D721Med (cell line): ENCODE results near the gene C18orf32.
"Not testable (repeated sequence)": the region's sequence is repeated elsewhere in the genome, so short reads cannot be mapped to it uniquely, and the experiment has no call there.

Experiments
- DNase-seq: peaks from one replicate; pipeline ENCODE4 v3.0.0; 2011; ENCODE audit warnings: low spot score; ENCODE audit not compliant: insufficient read length
- FAIRE-seq: peaks from 2 replicates; lab custom pipeline; 2011; peaks lifted over from hg19 to GRCh38; lab: Jason Lieb, UNC
- TF ChIP-seq, protein P1 (sequence below): IDR thresholded peaks from 2 replicates; pipeline ENCODE4 v1.5.1; 2012; ENCODE audit warnings: mild to moderate bottlenecking, control low read depth; ENCODE audit not compliant: insufficient read depth; ENCODE audit errors: missing control alignments

The C18orf32 gene

DNA sequence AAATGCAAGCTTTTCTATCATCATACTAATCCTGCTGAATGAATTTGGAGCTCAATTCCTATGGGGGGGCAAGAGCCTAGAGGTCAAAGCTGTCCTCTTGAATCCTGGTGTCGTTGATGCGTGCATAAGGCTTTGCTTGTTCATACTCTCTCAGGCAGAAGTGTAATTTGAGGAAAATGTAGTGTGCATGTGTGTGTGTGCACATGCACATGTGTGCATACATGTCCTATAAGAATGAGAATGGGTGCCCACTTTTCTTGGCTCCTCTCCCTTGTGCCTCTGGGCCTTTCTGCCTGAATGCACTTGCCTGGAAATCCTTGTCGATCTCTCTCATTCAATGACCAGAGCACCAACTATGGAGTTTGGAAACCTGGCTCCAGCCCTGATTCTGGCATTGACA lies 28.5 kb upstream of the C18orf32 start:
- TF ChIP-seq, protein P1, sequence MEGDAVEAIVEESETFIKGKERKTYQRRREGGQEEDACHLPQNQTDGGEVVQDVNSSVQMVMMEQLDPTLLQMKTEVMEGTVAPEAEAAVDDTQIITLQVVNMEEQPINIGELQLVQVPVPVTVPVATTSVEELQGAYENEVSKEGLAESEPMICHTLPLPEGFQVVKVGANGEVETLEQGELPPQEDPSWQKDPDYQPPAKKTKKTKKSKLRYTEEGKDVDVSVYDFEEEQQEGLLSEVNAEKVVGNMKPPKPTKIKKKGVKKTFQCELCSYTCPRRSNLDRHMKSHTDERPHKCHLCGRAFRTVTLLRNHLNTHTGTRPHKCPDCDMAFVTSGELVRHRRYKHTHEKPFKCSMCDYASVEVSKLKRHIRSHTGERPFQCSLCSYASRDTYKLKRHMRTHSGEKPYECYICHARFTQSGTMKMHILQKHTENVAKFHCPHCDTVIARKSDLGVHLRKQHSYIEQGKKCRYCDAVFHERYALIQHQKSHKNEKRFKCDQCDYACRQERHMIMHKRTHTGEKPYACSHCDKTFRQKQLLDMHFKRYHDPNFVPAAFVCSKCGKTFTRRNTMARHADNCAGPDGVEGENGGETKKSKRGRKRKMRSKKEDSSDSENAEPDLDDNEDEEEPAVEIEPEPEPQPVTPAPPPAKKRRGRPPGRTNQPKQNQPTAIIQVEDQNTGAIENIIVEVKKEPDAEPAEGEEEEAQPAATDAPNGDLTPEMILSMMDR, result no peak
- DNase-seq, result no peak
- FAIRE-seq, result no peak

- DNase-seq, FAIRE-seq: not testable (repeated sequence)
These were observed 28.0 kb upstream of the C18orf32 start for GRCh38 chr18:49515003-49515402.

GRCh38 chr18:49514577-49514976 lies 27.5 kb upstream of the C18orf32 start:
- DNase-seq, result no peak
- no peak for FAIRE-seq
- TF ChIP-seq, protein P1, result no peak

DNA sequence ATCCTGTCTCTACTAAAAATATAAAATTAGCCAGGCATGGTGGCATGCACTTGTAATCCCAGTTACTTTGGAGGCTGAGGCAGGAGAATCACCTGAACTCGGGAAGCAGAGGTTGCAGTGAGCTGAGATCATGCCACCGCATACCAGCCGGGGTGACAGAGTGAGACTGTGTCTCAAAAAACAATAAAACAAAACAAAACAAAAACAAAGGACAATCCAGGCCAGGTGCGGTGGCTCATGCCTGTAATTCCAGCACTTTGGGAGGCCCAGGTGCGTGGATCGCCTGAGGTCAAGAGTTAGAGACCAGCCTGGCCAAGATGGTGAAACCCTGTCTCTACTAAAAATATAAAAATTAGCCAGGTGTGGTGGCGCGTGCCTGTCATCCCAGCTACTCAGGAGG lies 25.8 kb upstream of the C18orf32 start:
- FAIRE-seq, DNase-seq: not testable (repeated sequence)

DNA sequence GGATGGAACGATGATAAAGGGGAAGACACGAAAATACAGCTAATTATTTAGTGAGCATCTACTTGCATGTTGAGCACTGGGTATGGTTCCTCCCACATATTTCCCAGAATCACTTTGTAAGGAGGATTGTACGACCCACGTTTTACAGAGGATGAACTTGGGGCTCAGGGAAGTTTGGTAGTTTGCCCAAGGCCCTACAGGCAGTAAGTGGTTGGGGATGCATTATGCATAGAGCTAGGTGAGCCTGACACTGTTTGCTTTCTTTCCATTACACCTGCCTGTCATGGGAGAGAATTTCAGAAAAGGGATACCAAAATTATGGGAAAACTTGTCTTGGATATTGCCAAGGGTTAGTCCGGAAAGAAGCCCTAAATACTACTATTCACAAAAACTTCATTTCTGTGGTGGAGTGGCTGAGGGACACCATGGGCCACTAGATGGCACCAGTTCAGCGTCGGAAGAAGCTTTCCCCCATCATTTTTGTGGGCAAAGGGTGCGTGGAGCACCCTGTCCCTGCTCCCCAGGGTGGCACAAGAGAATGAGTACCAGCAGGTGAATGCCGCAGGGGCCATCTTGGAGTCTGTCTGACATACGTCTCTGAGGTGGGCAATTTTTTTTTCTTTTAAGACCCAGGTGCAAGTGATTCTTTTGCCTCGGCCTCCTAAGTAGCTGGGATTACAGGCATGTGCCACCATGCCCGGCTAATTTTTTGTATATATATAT lies 23.5 kb upstream of the C18orf32 start:
- FAIRE-seq (peak; percentile 35), DNase-seq (no peak)
- TF ChIP-seq, protein P1, result peak; percentile 84

GRCh38 chr18:49506438-49506837 lies 19.4 kb upstream of the C18orf32 start:
- not testable (repeated sequence) for DNase-seq, FAIRE-seq

- FAIRE-seq (no peak), DNase-seq (no peak)
- TF ChIP-seq, protein P1, result no peak
These were observed 16.9 kb upstream of the C18orf32 start for GRCh38 chr18:49503931-49504330.

DNA sequence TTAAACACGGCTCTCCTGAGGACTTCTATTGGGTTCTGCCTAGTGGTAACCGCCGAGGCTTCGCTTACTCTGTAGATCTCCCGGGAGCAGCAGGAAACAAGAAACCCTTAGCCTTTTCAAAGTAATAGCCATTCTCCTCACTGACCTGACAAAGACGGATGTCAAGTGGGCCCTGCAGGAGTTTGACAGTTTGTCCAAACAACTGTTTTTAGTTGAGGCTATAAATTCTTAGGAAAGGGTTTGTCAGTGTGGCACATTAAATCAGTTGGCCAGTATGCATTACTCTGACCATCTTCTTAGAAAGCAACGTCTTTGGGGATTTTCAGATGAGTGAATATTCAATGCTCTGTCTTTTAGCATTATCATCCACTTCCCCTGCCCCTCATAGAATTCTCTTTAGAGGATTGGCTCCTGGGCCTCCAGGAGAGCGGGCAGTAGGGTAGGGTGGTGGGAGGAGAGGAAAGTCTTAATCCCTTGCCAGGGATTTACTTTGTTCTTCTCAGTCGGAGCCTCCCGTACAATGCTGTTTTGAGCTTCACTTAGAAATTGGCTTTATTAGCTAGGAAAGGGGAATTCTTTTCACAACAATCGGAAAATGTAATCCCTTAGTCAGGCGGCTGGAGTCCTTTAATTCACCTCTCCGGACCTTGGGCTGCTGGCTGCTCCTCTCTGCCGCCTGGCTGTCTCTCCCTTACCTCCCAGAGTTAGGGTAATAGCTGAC lies 13.3 kb upstream of the C18orf32 start:
- DNase-seq, result no peak
- peak; percentile 51 for FAIRE-seq
- TF ChIP-seq, protein P1, result no peak
